RWPE2 (cell line): Measurements from ENCODE around the gene TMEM250.
A peak's percentile ranks its signal among the peaks of the same experiment; 100 is the strongest.

Experiments used
- ATAC-seq: fragments of 200-7000 bp; cut with Tn5 transposase; 3 replicates; pipeline ENCODE4 v1.9.1; 2021; ENCODE audit warnings: low read depth
- DNase-seq: peaks from one replicate; pipeline ENCODE4 v3.0.0-alpha.2; 2020; ENCODE audit warnings: low spot score
- H3K27ac ChIP-seq: fragments of 450-650 bp; 2 replicates; pipeline ENCODE4 v1.5.1; 2017; ENCODE audit warnings: mild to moderate bottlenecking; ENCODE audit not compliant: poor library complexity, severe bottlenecking
- H3K27me3 ChIP-seq: fragments of 250-450 bp; sonication (Bioruptor Pico); 2 replicates; pipeline ENCODE4 v1.5.1; 2021; ENCODE audit warnings: mild to moderate bottlenecking, moderate library complexity; ENCODE audit not compliant: insufficient read depth, poor library complexity, severe bottlenecking
- H3K36me3 ChIP-seq: fragments of 250-450 bp; sonication (Bioruptor Pico); 2 replicates; pipeline ENCODE4 v1.5.1; 2020; ENCODE audit warnings: low read depth, mild to moderate bottlenecking, moderate library complexity
- H3K4me1 ChIP-seq: fragments of 250-450 bp; sonication (Bioruptor Pico); 2 replicates; pipeline ENCODE4 v1.5.1; 2021; ENCODE audit warnings: mild to moderate bottlenecking, moderate library complexity; ENCODE audit not compliant: insufficient read depth, poor library complexity, severe bottlenecking
- H3K4me3 ChIP-seq: fragments of 250-450 bp; sonication (Bioruptor Pico); 2 replicates; pipeline ENCODE4 v1.5.1; 2021; ENCODE audit warnings: mild to moderate bottlenecking, moderate library complexity; ENCODE audit not compliant: severe bottlenecking
- H3K9me3 ChIP-seq: fragments of 250-450 bp; sonication (Bioruptor Pico); 2 replicates; pipeline ENCODE4 v1.5.1; 2021; ENCODE audit warnings: mild to moderate bottlenecking, moderate library complexity; ENCODE audit not compliant: severe bottlenecking
- CTCF ChIP-seq: fragments of 450-650 bp; IDR thresholded peaks from one replicate; pipeline ENCODE4 v1.5.1; 2017; ENCODE audit warnings: mild to moderate bottlenecking, moderate library complexity; ENCODE audit not compliant: poor library complexity, severe bottlenecking

TMEM250 gene

DNA sequence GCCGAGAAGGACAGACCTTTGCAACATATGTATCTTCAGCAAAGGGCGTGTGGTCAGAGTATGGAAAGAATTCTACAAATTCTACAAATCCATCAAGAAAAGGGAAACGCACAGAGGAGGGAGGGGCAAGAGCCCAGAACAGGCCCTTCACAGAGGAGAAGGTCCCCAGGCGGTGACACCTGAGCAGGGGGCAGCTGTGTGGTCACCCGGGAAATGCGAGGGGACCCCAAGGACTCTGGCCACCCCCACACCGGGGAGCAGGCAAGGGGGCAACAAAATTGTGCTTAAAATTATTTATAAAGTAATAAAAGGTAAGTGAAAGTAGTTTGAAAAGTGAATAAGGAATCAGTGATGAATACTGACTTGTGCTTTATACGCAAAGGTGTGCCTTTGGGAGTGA, 41.2 kb downstream of the TMEM250 start:
- ATAC-seq, result no peak
- TF ChIP-seq CTCF, result no peak

GRCh38 chr9:136075881-136076678, 42.6 kb downstream of the TMEM250 start:
- no peak for ATAC-seq
- H3K9me3 ChIP-seq, result no peaks in the 10 kb centered on the region
- peaks cover 3% of the 10 kb centered on the region for H3K4me1 ChIP-seq
- no peak overlapping the region for H3K27ac ChIP-seq
- TF ChIP-seq CTCF, result no peak
- no peaks in the 10 kb centered on the region for H3K27me3 ChIP-seq
- H3K4me3 ChIP-seq, result no peak overlapping the region
- H3K36me3 ChIP-seq, result no peaks in the 10 kb centered on the region
- DNase-seq, result peak; percentile 59

More for the DNA sequence above, 41.2 kb downstream of the TMEM250 start:
- no peaks in the 10 kb centered on the region for H3K9me3 ChIP-seq
- peaks cover 3% of the 10 kb centered on the region for H3K4me1 ChIP-seq
- no peak overlapping the region for H3K27ac ChIP-seq
- no peak overlapping the region for H3K4me3 ChIP-seq
- H3K27me3 ChIP-seq, result no peaks in the 10 kb centered on the region
- no peaks in the 10 kb centered on the region for H3K36me3 ChIP-seq
- DNase-seq, result peak; percentile 29

- Histone ChIP-seq H3K27ac (no peak overlapping the region), H3K9me3 (no peaks in the 10 kb centered on the region), H3K4me1 (peaks cover 3% of the 10 kb centered on the region), H3K27me3 (no peaks in the 10 kb centered on the region), H3K36me3 (no peaks in the 10 kb centered on the region), H3K4me3 (no peak overlapping the region)
- DNase-seq (peak; percentile 58), ATAC-seq (no peak)
- TF ChIP-seq CTCF, result no peak
Observed at GRCh38 chr9:136075134-136075841, 43.4 kb downstream of the TMEM250 start.

GRCh38 chr9:136074706-136075105, 44.0 kb downstream of the TMEM250 start:
- TF ChIP-seq CTCF, result no peak
- ATAC-seq (no peak), DNase-seq (peak; percentile 56)

More at GRCh38 chr9:136074706-136075105, 44.0 kb downstream of the TMEM250 start:
- no peaks in the 10 kb centered on the region for H3K27me3 ChIP-seq
- H3K9me3 ChIP-seq, result no peaks in the 10 kb centered on the region
- H3K27ac ChIP-seq, result no peak overlapping the region
- H3K36me3 ChIP-seq, result no peaks in the 10 kb centered on the region
- peaks cover 3% of the 10 kb centered on the region for H3K4me1 ChIP-seq
- no peak overlapping the region for H3K4me3 ChIP-seq
